Lung microvascular endothelial cell (primary cell): Measurements from ENCODE around the gene LCT. TPM values are rescaled to one million over a fixed set of nuclear protein-coding genes. Genes with fewer than 3 reads are reported as not detected.
A peak's percentile ranks its signal among the peaks of the same experiment; 100 is the strongest.
"Not testable (repeated sequence)": the region's sequence is repeated elsewhere in the genome, so short reads cannot be mapped to it uniquely, and the experiment has no call there.

Experiments used
- DNase-seq, 2 donors: peaks; one replicate each; pipeline versions ENCODE4 v3.0.0 to v3.0.0-alpha.2; 2010; ENCODE audit warnings: low read depth in 2 of 2
- total RNA-seq: library from RNA; depleted of rRNA; stranded (reverse); fragments of >200 nt; gene quantifications from 2 replicates; pipeline ENCODE4 v1.2.1, GENCODE V29; 2014

The LCT gene
- total RNA-seq, 1 donor from 2014 or later, result not detected

- no peak for DNase-seq
These were observed 4.1 kb downstream of the LCT start for GRCh38 chr2:135832891-135833290.

- no peak for DNase-seq
These were observed 5.7 kb downstream of the LCT start for GRCh38 chr2:135831180-135831812.

- DNase-seq, result no peak
These were observed 7.4 kb downstream of the LCT start for GRCh38 chr2:135829378-135830135.

GRCh38 chr2:135826544-135826943, 10.4 kb downstream of the LCT start:
- DNase-seq, result no peak

- peak in 1 of 2 donors; percentile 9 for DNase-seq
These were observed 11.3 kb downstream of the LCT start for GRCh38 chr2:135825550-135826176.

- DNase-seq, result no peak
These were observed 11.9 kb downstream of the LCT start for GRCh38 chr2:135825131-135825530.

GRCh38 chr2:135822855-135823254, 14.1 kb downstream of the LCT start:
- no peak for DNase-seq

- DNase-seq, result no peak
These were observed 15.8 kb downstream of the LCT start for GRCh38 chr2:135821190-135821589.

- DNase-seq, result no peak
These were observed 16.9 kb downstream of the LCT start for GRCh38 chr2:135820003-135820618.

- DNase-seq, result peak; percentile 27 to 37
These were observed 17.9 kb downstream of the LCT start for GRCh38 chr2:135818937-135819610.

- no peak for DNase-seq
These were observed 19.0 kb downstream of the LCT start for GRCh38 chr2:135817951-135818350.

- no peak for DNase-seq
These were observed 19.5 kb downstream of the LCT start for GRCh38 chr2:135817466-135817865.

- no peak for DNase-seq
These were observed 21.7 kb downstream of the LCT start for GRCh38 chr2:135815269-135815668.

GRCh38 chr2:135812907-135813511, 24.0 kb downstream of the LCT start:
- no peak for DNase-seq

GRCh38 chr2:135807874-135808273, 29.1 kb downstream of the LCT start:
- not testable (repeated sequence) for DNase-seq

GRCh38 chr2:135803278-135803677, 33.7 kb downstream of the LCT start:
- DNase-seq, result no peak

GRCh38 chr2:135802350-135802749, 34.6 kb downstream of the LCT start:
- no peak for DNase-seq

- no peak for DNase-seq
These were observed 36.2 kb downstream of the LCT start for GRCh38 chr2:135800513-135801460.

- DNase-seq, result no peak
These were observed 37.2 kb downstream of the LCT start for GRCh38 chr2:135799738-135800137.

- peak; percentile 50 to 52 for DNase-seq
These were observed 38.2 kb downstream of the LCT start for GRCh38 chr2:135798762-135799161.
